Neural progenitor cell (in vitro differentiated cells): ENCODE data around the gene NPC1L1. TPM values are rescaled to one million over a fixed set of nuclear protein-coding genes. Genes with fewer than 3 reads are reported as not detected.

Experiments used
- DNase-seq: peaks from one replicate; pipeline ENCODE4 v3.0.0-alpha.2; 2016; ENCODE audit warnings: low spot score
- H2AFZ ChIP-seq: fragments of 200-600 bp; sonication (generic); replicated peaks from 2 replicates; pipeline ENCODE4 v1.6.1; 2016; ENCODE audit warnings: antibody characterized with exemption
- H3F3A ChIP-seq: fragments of 200-600 bp; sonication (generic); 2 replicates; pipeline ENCODE4 v1.6.1; 2016; ENCODE audit warnings: antibody characterized with exemption, low read depth
- H3K27ac ChIP-seq: fragments of 200-600 bp; sonication (generic); 2 replicates; pipeline ENCODE4 v1.5.1; 2016; ENCODE audit warnings: mild to moderate bottlenecking
- H3K27me3 ChIP-seq: fragments of 200-600 bp; sonication (generic); 2 replicates; pipeline ENCODE4 v1.6.1; 2016; ENCODE audit warnings: mild to moderate bottlenecking, moderate library complexity
- H3K36me3 ChIP-seq: fragments of 200-600 bp; sonication (generic); 2 replicates; pipeline ENCODE4 v1.5.1; 2016
- H3K4me1 ChIP-seq: fragments of 200-600 bp; sonication (generic); 2 replicates; pipeline ENCODE4 v1.6.1; 2016; ENCODE audit warnings: mixed run types
- H3K4me2 ChIP-seq: fragments of 200-600 bp; sonication (generic); 2 replicates; pipeline ENCODE4 v1.6.1; 2016
- H3K4me3 ChIP-seq: fragments of 200-600 bp; sonication (generic); 2 replicates; pipeline ENCODE4 v1.5.1; 2016
- H3K79me2 ChIP-seq: fragments of 200-600 bp; sonication (generic); 2 replicates; pipeline ENCODE4 v1.6.1; 2016; ENCODE audit warnings: low read depth
- H3K9ac ChIP-seq: fragments of 200-600 bp; sonication (generic); 2 replicates; pipeline ENCODE4 v1.6.1; 2016
- H3K9me3 ChIP-seq: fragments of 200-600 bp; sonication (generic); 2 replicates; pipeline ENCODE4 v1.5.1; 2016; ENCODE audit warnings: low read depth
- H4K20me1 ChIP-seq: fragments of 200-600 bp; sonication (generic); 2 replicates; pipeline ENCODE4 v1.6.1; 2016; ENCODE audit warnings: low read depth
- H3K27ac Mint-ChIP-seq: 3 replicates; pipeline ENCODE4 v1.8.0; 2021; ENCODE audit warnings: mixed read lengths
- H3K27me3 Mint-ChIP-seq: 2 replicates; pipeline ENCODE4 v1.8.0; 2022; ENCODE audit warnings: low read depth, mild to moderate bottlenecking, inconsistent platforms, moderate library complexity, mixed read lengths; ENCODE audit not compliant: insufficient read depth
- H3K36me3 Mint-ChIP-seq: 3 replicates; pipeline ENCODE4 v1.8.0; 2021; ENCODE audit warnings: mixed read lengths
- H3K4me1 Mint-ChIP-seq: 3 replicates; pipeline ENCODE4 v1.8.0; 2021; ENCODE audit warnings: mixed read lengths
- H3K4me3 Mint-ChIP-seq: 3 replicates; pipeline ENCODE4 v1.8.0; 2021; ENCODE audit warnings: mild to moderate bottlenecking, moderate library complexity, mixed read lengths
- H3K9me3 Mint-ChIP-seq: 3 replicates; pipeline ENCODE4 v1.8.0; 2020; ENCODE audit warnings: mixed read lengths
- EZH2 ChIP-seq: fragments of 200-600 bp; sonication (generic); IDR thresholded peaks from 2 replicates; pipeline ENCODE4 v1.6.1; 2017; ENCODE audit warnings: antibody characterized with exemption, mild to moderate bottlenecking, moderate library complexity
- EZH2phosphoT487 ChIP-seq: fragments of 200-600 bp; sonication (generic); IDR thresholded peaks from 2 replicates; pipeline ENCODE4 v1.6.1; 2017; ENCODE audit warnings: antibody characterized with exemption
- total RNA-seq: library from RNA; depleted of rRNA; stranded (reverse); fragments of >200 nt; gene quantifications from 2 replicates; pipeline ENCODE4 v1.2.3, GENCODE V29; 2015; ENCODE audit warnings: low replicate concordance
- TF ChIP-seq, protein P1 (sequence below): fragments of 200-600 bp; sonication (generic); IDR thresholded peaks from 2 replicates; pipeline ENCODE4 v1.5.1; 2017; ENCODE audit warnings: antibody characterized with exemption, mild to moderate bottlenecking

NPC1L1 gene
- total RNA-seq, 1 donor from 2014 or later = not detected

DNA sequence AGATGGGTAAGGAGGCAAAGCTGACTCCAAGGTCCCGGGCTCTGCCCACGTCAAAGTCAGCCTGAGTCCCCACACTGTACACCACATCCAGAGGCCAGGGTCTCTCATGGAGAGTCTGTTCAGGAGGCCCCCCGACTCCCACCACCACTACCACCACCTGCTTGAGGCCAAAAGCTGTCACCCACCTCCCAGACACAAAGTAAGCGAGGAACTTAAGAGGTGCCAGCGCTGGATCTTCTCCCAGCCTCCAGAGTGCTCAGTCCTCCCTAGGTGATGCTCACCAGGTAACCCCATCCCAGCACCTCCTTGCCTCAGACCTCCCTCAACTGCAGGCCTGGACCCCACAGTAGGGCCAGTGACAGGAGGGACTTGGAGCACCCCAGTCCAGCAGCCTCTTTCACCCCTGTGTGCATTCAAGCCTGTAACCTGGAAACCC lies 520 bp downstream of the NPC1L1 start:
- Histone ChIP-seq H3K27ac (no peak overlapping the region), H3K9ac (no peak overlapping the region), H3K4me3 (no peak overlapping the region), H3F3A (no peaks in the 10 kb centered on the region), H3K36me3 (no peaks in the 10 kb centered on the region), H3K4me2 (no peak overlapping the region), H3K79me2 (no peaks in the 10 kb centered on the region), H3K4me1 (no peaks in the 10 kb centered on the region), H4K20me1 (no peaks in the 10 kb centered on the region), H3K9me3 (no peaks in the 10 kb centered on the region), H3K27me3 (no peaks in the 10 kb centered on the region), H2AFZ (no peak overlapping the region)
- Mint-ChIP-seq H3K4me1 (no peaks in the 10 kb centered on the region), H3K27ac (no peak overlapping the region), H3K4me3 (no peak overlapping the region), H3K9me3 (no peaks in the 10 kb centered on the region), H3K36me3 (no peaks in the 10 kb centered on the region), H3K27me3 (peaks cover 2% of the 10 kb centered on the region)
- DNase-seq = no peak
- TF ChIP-seq EZH2phosphoT487 (no peak), EZH2 (no peak)
- TF ChIP-seq, protein P1, sequence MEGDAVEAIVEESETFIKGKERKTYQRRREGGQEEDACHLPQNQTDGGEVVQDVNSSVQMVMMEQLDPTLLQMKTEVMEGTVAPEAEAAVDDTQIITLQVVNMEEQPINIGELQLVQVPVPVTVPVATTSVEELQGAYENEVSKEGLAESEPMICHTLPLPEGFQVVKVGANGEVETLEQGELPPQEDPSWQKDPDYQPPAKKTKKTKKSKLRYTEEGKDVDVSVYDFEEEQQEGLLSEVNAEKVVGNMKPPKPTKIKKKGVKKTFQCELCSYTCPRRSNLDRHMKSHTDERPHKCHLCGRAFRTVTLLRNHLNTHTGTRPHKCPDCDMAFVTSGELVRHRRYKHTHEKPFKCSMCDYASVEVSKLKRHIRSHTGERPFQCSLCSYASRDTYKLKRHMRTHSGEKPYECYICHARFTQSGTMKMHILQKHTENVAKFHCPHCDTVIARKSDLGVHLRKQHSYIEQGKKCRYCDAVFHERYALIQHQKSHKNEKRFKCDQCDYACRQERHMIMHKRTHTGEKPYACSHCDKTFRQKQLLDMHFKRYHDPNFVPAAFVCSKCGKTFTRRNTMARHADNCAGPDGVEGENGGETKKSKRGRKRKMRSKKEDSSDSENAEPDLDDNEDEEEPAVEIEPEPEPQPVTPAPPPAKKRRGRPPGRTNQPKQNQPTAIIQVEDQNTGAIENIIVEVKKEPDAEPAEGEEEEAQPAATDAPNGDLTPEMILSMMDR = no peak

DNA sequence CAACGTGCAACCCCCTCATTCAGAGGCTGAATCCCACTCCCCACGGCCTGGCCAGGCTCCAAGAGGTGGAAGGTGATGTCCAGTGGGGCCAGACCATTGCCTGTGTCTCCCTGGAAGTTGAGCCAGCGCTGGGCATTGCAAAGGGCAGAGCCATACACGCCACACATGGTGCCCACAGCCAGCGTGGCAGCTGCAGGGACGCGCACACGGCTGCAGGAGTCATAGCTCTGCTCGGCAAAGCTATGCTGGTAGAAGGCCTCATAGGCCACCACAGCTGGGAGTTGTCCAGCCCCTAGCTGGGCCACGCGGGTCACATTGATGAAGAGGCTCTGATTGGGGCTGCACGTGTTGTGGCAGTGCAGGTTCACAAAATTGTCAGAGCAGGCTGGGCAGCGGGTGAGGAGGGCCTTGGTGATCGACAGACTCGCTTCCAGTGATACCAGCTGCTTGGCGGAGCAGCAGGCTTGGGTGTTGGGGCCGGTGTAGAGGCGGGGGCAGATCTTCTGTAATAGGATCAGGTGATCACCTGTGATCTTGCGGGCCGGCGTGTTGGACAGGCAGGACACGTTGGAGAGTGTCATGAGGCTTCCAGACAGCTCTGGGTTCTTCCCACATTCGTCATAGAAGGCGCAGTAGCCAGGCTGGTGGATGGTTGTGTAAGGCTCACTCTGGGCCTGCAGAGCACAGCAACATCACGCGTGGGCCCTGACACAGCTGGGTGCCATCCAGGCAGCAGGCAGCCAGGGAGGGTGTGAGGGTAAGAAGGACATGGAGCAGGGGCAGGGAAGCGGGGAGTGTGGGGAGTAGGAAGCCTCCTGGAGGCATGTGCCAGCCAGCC lies 1.2 kb downstream of the NPC1L1 start:
- Mint-ChIP-seq H3K9me3 (no peaks in the 10 kb centered on the region), H3K4me1 (no peaks in the 10 kb centered on the region), H3K27me3 (peaks cover 2% of the 10 kb centered on the region), H3K4me3 (no peak overlapping the region), H3K36me3 (no peaks in the 10 kb centered on the region), H3K27ac (peak overlapping the region; percentile 6)
- H3K79me2 ChIP-seq = no peaks in the 10 kb centered on the region
- H3K4me1 ChIP-seq = no peaks in the 10 kb centered on the region
- H3K4me3 ChIP-seq = no peak overlapping the region
- no peaks in the 10 kb centered on the region for H3K9me3 ChIP-seq
- no peak overlapping the region for H2AFZ ChIP-seq
- no peak overlapping the region for H3K4me2 ChIP-seq
- no peaks in the 10 kb centered on the region for H3F3A ChIP-seq
- no peak overlapping the region for H3K27ac ChIP-seq
- no peak overlapping the region for H3K9ac ChIP-seq
- no peak for DNase-seq
- H4K20me1 ChIP-seq = no peaks in the 10 kb centered on the region
- no peak for TF ChIP-seq EZH2
- H3K36me3 ChIP-seq = no peaks in the 10 kb centered on the region
- H3K27me3 ChIP-seq = no peaks in the 10 kb centered on the region

DNA sequence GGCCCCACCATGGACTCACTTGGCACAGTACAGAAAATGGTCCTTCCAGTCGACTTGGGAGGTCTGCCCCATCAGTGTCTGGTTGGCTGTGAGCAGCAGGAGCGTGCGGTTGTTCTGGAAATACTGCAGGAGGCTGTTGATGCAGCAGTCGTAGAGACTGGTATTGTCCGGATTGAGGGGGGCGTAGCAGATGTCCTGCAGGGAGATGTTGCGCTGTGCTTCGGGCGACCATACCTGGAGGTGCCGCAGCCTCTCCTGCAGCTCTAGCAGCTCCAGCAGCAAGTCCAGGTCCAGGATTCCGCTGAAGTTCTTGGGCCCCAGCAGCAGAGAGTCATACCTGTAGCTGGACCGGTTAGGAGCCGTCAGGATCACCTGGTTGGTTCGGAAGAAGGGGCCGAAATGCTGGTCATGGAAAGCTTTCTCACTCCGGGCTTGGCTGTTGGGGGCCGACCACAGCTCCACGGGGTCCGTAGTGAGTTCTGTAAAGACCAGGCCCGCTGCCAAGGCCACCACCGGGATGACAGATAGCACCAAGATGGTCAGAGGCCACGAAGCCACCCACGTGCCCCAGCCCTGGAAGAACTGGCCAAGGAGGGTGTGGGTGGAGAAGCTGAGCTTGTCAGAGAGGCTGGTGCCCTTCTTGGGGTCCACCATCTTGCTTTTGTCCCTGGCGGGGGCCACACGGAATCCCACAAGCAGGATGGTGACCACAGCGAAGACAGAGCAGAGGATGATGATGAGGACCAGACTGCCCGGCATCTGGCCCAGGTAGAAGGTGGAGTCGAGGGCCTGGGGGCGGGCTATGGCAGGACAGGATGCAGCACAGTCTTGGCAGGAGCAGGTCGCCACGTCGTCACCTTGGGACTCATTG lies 2.1 kb downstream of the NPC1L1 start:
- Histone ChIP-seq H3K4me1 (no peaks in the 10 kb centered on the region), H4K20me1 (no peaks in the 10 kb centered on the region), H3K4me3 (no peak overlapping the region), H3K27me3 (no peaks in the 10 kb centered on the region), H3K36me3 (no peaks in the 10 kb centered on the region), H3K79me2 (no peaks in the 10 kb centered on the region), H3K27ac (no peak overlapping the region), H3K9ac (no peak overlapping the region), H3K4me2 (no peak overlapping the region), H3F3A (no peaks in the 10 kb centered on the region), H2AFZ (no peak overlapping the region), H3K9me3 (no peaks in the 10 kb centered on the region)
- TF ChIP-seq EZH2 (no peak), EZH2phosphoT487 (no peak)
- TF ChIP-seq, protein P1 = no peak
- H3K36me3 Mint-ChIP-seq = no peaks in the 10 kb centered on the region
- no peaks in the 10 kb centered on the region for H3K9me3 Mint-ChIP-seq
- DNase-seq = no peak
- no peak overlapping the region for H3K4me3 Mint-ChIP-seq
- no peak overlapping the region for H3K27ac Mint-ChIP-seq
- peaks cover 2% of the 10 kb centered on the region for H3K27me3 Mint-ChIP-seq
- H3K4me1 Mint-ChIP-seq = no peaks in the 10 kb centered on the region
